HepG2 (cell line): ENCODE measurements around the gene USP25. TPM values are rescaled to one million over a fixed set of nuclear protein-coding genes. Genes with fewer than 3 reads are reported as not detected.

Experiments used
- ATAC-seq: fragments of 200-7000 bp; cut with Tn5 transposase; 3 replicates; pipeline ENCODE4 v1.9.1; 2020; ENCODE audit warnings: mild to moderate bottlenecking, moderate library complexity
- BruUV-seq: library from RNA; stranded (reverse); fragments of 400-500 nt; replicated peaks from 2 replicates; lab custom pipeline; 2021; lab: Mats Ljungman, UMichigan
- CTCF ChIA-PET: fragments of 300-600 bp; formaldehyde crosslinking; extraction: SDS; loops from one replicate; lab custom pipeline; 2021; ENCODE audit warnings: low total read pairs, inconsistent platforms, low intra/inter-chr PET ratio; lab: Yijun Ruan, JAX
- POLR2A ChIA-PET: fragments of 350-600 bp; sonication (Branson Sonifier 250); formaldehyde crosslinking; loops from one replicate; lab custom pipeline; 2020; ENCODE audit warnings: antibody characterized with exemption, inconsistent platforms; lab: Yijun Ruan, JAX
- DNase-seq: peaks from one replicate; pipeline ENCODE4 v3.0.0-alpha.2; 2015; ENCODE audit warnings: low spot score
- FAIRE-seq: peaks from 3 replicates; lab custom pipeline; 2011; peaks lifted over from hg19 to GRCh38; lab: Jason Lieb, UNC
- H2AFZ ChIP-seq: one replicate; pipeline ENCODE4 v1.6.1; 2011; ENCODE audit warnings: low read length, inconsistent platforms
- H3K27ac ChIP-seq: fragments of 300-600 bp; 3 replicates; pipeline ENCODE4 v1.8.0; 2011; ENCODE audit warnings: mixed run types, mild to moderate bottlenecking, mixed read lengths, low read length, inconsistent platforms; ENCODE audit not compliant: insufficient read depth; ENCODE audit errors: extremely low read length
- H3K27me3 ChIP-seq, 2 experiments: fragments of 200-600 bp in 1 of 2; 2 replicates in 1 of 2; 3 replicates in 1 of 2; pipeline versions ENCODE4 v1.6.0 to v1.8.0; 2011; ENCODE audit warnings: low read length in 2 of 2, mild to moderate bottlenecking in 2 of 2, moderate library complexity in 2 of 2, inconsistent platforms in 1 of 2; ENCODE audit not compliant: insufficient read depth in 2 of 2, control insufficient read depth in 1 of 2
- H3K36me3 ChIP-seq, 2 experiments: fragments of 200-600 bp in 1 of 2; replicated peaks in 1 of 2; 2 replicates in 1 of 2; 3 replicates in 1 of 2; pipeline versions ENCODE4 v1.5.1 to v1.8.0; 2011; ENCODE audit warnings: low read length in 2 of 2, inconsistent platforms in 1 of 2; ENCODE audit not compliant: insufficient read depth in 2 of 2, control insufficient read depth in 1 of 2
- H3K4me1 ChIP-seq: 2 replicates; pipeline ENCODE4 v1.5.1; 2012; ENCODE audit warnings: low read length, inconsistent platforms; ENCODE audit not compliant: insufficient read depth
- H3K4me2 ChIP-seq: 2 replicates; pipeline ENCODE4 v1.6.0; 2011; ENCODE audit warnings: low read depth, low read length, inconsistent platforms
- H3K4me3 ChIP-seq, 3 experiments: fragments of 200-600 bp in 1 of 3; sonication (generic), shearing (Covaris generic) in 1 of 3; replicated peaks in 1 of 3; 2 replicates each; pipeline ENCODE4 v1.5.1; 2011 to 2016; ENCODE audit warnings: low read length in 3 of 3, inconsistent platforms in 2 of 3, low read depth in 2 of 3, mild to moderate bottlenecking in 2 of 3, control low read depth in 1 of 3, mixed read lengths in 1 of 3; ENCODE audit not compliant: insufficient read depth in 1 of 3
- H3K79me2 ChIP-seq: one replicate; pipeline ENCODE4 v1.6.1; 2011; ENCODE audit warnings: low read length, inconsistent platforms; ENCODE audit not compliant: insufficient read depth
- H3K9ac ChIP-seq: 2 replicates; pipeline ENCODE4 v1.6.0; 2011; ENCODE audit warnings: mild to moderate bottlenecking, low read depth, low read length, inconsistent platforms; ENCODE audit not compliant: insufficient read depth
- H3K9me3 ChIP-seq: 2 replicates; pipeline ENCODE4 v1.5.1; 2012; ENCODE audit warnings: mild to moderate bottlenecking, low read length
- H4K20me1 ChIP-seq: 2 replicates; pipeline ENCODE4 v1.6.0; 2011; ENCODE audit warnings: inconsistent platforms, mild to moderate bottlenecking, low read length, moderate library complexity; ENCODE audit not compliant: insufficient read depth
- GLI4 ChIP-seq: sonication (generic); formaldehyde crosslinking; IDR thresholded peaks from 2 replicates; pipeline ENCODE4 v1.5.1; 2020; ENCODE audit warnings: missing genetic modification reagents, mild to moderate bottlenecking, moderate library complexity, borderline replicate concordance
- KAT2B ChIP-seq: fragments of 150-350 bp; IDR thresholded peaks from 2 replicates; pipeline ENCODE4 v1.6.1; 2014; ENCODE audit warnings: low read depth, low read length, borderline replicate concordance
- MAFF ChIP-seq: IDR thresholded peaks from 2 replicates; pipeline ENCODE4 v1.6.1; 2011; ENCODE audit warnings: low read depth, low read length, improper control_type of control experiment
- MAFK ChIP-seq, 2 experiments: IDR thresholded peaks in 1 of 2; conservative IDR thresholded peaks in 1 of 2; 2 replicates each; pipeline ENCODE4 v1.6.1; 2011; ENCODE audit warnings: improper control_type of control experiment in 2 of 2, low read length in 2 of 2
- ZNF431 ChIP-seq: sonication (generic); formaldehyde crosslinking; IDR thresholded peaks from 2 replicates; pipeline ENCODE4 v1.9.0; 2022; ENCODE audit warnings: missing genetic modification reagents, low read depth, mild to moderate bottlenecking, borderline replicate concordance
- WGBS: methylation state at CpG from one replicate; pipeline ENCODE4 v1.1.6; 2017; ENCODE audit warnings: low lambda C conversion rate; 5-methylcytosine and 5-hydroxymethylcytosine counted together
- in situ Hi-C: cut with HindIII; loops from 2 replicates; pipeline ENCODE4 v1.10.0; 2017; ENCODE audit warnings: low pct_unique_long_range_greater_than_20kb; ENCODE audit not compliant: extremely low pct_ligation_motif_present
- intact Hi-C: fragments of 100-400 bp; cut with micrococcal nuclease; formaldehyde crosslinking; loops from one replicate; pipeline ENCODE4 v1.10.0; 2022; ENCODE audit not compliant: unreplicated experiment
- polyA plus RNA-seq, 8 experiments: library from polyadenylated mRNA; depleted of rRNA in 3 of 8; stranded (reverse) in 7 of 8; unstranded in 1 of 8; fragments of >200 nt; fragmentation: Illumina TruSeq in 4 of 8; extraction: Trizol in 4 of 8; gene quantifications; 2 replicates each; pipeline versions ENCODE4 v1.2.1 to v1.2.3, GENCODE V29; 2011 to 2016; ENCODE audit warnings: low read depth in 4 of 8, missing spikeins in 1 of 8, mixed read lengths in 1 of 8; ENCODE audit not compliant: insufficient read depth in 1 of 8
- total RNA-seq, 5 experiments: library from RNA; depleted of rRNA; stranded (reverse); fragments of >200 nt; fragmentation: Illumina TruSeq; extraction: Trizol; gene quantifications; 2 replicates each; pipeline ENCODE4 v1.2.3, GENCODE V29; 2016; ENCODE audit warnings: low read depth in 1 of 5
- TF ChIP-seq, protein P1 (sequence below): sonication (generic); formaldehyde crosslinking; IDR thresholded peaks from 2 replicates; pipeline ENCODE4 v1.9.0; 2021; ENCODE audit warnings: missing genetic modification reagents, borderline replicate concordance

Gene USP25
- total and polyA plus RNA-seq, 2 of the 13 experiments (the other 11 are each of a cell fraction or from before 2014, with no cell fraction given) = 12.4 to 26.3 TPM

- TF ChIP-seq, protein P1, sequence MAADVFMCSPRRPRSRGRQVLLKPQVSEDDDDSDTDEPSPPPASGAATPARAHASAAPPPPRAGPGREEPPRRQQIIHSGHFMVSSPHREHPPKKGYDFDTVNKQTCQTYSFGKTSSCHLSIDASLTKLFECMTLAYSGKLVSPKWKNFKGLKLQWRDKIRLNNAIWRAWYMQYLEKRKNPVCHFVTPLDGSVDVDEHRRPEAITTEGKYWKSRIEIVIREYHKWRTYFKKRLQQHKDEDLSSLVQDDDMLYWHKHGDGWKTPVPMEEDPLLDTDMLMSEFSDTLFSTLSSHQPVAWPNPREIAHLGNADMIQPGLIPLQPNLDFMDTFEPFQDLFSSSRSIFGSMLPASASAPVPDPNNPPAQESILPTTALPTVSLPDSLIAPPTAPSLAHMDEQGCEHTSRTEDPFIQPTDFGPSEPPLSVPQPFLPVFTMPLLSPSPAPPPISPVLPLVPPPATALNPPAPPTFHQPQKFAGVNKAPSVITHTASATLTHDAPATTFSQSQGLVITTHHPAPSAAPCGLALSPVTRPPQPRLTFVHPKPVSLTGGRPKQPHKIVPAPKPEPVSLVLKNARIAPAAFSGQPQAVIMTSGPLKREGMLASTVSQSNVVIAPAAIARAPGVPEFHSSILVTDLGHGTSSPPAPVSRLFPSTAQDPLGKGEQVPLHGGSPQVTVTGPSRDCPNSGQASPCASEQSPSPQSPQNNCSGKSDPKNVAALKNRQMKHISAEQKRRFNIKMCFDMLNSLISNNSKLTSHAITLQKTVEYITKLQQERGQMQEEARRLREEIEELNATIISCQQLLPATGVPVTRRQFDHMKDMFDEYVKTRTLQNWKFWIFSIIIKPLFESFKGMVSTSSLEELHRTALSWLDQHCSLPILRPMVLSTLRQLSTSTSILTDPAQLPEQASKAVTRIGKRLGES (CRISPR knock-in tag) = no peak
- no peak for TF ChIP-seq ZNF431 (CRISPR knock-in tag)
- no peak for TF ChIP-seq KAT2B
- TF ChIP-seq, all 625 proteins: peak for 0
These were observed 38.3 kb downstream of the USP25 start (continued) for GRCh38 chr21:15768045-15768601.

DNA sequence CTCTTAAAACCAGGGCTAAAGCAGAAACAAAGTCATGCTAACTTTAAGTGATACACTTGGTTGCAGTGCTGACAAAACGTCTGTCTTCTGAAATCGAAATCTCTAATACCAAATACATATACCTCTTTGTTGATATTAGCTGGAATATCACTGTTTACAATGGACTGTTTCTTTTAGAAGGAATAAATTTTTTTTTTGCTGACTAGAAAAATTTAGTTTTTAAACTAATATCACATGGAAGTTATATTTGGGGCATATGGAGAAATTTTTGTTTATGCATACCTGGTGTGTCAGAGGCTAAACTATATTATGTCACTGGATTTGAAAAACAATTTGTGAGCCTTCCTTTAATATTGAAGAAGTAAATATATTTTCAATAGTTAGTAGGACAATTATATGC, 39.1 kb downstream of the USP25 start:
- no peak for FAIRE-seq
- Histone ChIP-seq H3K27ac (no peak overlapping the region), H3K4me3 (no peak overlapping the region), H3K79me2 (peaks cover 9% of the 10 kb centered on the region), H3K36me3 (peaks cover 0 to 15% of the 10 kb centered on the region in 2 experiments; a peak in 1 of 5 replicates), H4K20me1 (no peaks in the 10 kb centered on the region), H2AFZ (no peak overlapping the region), H3K9ac (no peak overlapping the region), H3K27me3 (no peaks in the 10 kb centered on the region), H3K9me3 (no peaks in the 10 kb centered on the region), H3K4me2 (no peak overlapping the region), H3K4me1 (peaks cover 16% of the 10 kb centered on the region)
- in situ Hi-C loops (no loop called here), intact Hi-C loops (no loop called here)
- no peak for ATAC-seq
- 99% methylated on average over 2 of the region's 2 CpGs for WGBS
- no peak for TF ChIP-seq GLI4 (CRISPR knock-in tag)
- TF ChIP-seq MAFF = peak; percentile 46; the same call in 1 of the 2 replicates
- TF ChIP-seq MAFK (conservative IDR thresholded peaks at IDR 0.05 in 1 of 2, IDR thresholded peaks at IDR 0.05 in 1 of 2; ENCODE audit: low read length in 2 of 2) = peak in 1 of 2 experiments; percentile 54; a peak in 2 of 4 replicates
- CTCF ChIA-PET = no interaction called here
- BruUV-seq = no TSS peak
- POLR2A ChIA-PET = no interaction called here
- DNase-seq = no peak
